ENCODE results near the gene TCTN1. TPM values are rescaled to one million over a fixed set of nuclear protein-coding genes. Genes with fewer than 3 reads are reported as not detected.
A peak's percentile ranks its signal among the peaks of the same experiment; 100 is the strongest.

Gene TCTN1
- total and polyA plus RNA-seq, 2 of the 4 experiments (the other 2 are of a cell fraction) = 11.7 to 18.8 TPM

- in situ Hi-C loops (cut with MboI; ENCODE audit: low sequenced_read_pairs) = no loop called here
- WGBS, 2 experiments (ENCODE audit: extremely low coverage in 2 of 2, insufficient read length in 1 of 2) = 31% methylated on average over 4 of the region's 20 CpGs; no CpG with 5 or more reads in 1 of the 2 experiments
- Histone ChIP-seq H3K4me1 (ENCODE audit: control insufficient read depth, insufficient read depth, low read length) (no peaks in the 10 kb centered on the region; the same call in 1 of the 2 replicates), H4K91ac (ENCODE audit: insufficient read depth, low read depth, low read length) (no peak overlapping the region), H3K27me3 (ENCODE audit: control insufficient read depth, insufficient read depth, low read length) (peaks cover 2% of the 10 kb centered on the region; the same call in 1 of the 2 replicates), H3K79me1 (ENCODE audit: low read depth in 1 of 2, low read length in 2 of 2) (no peaks in the 10 kb centered on the region), H3K9ac (ENCODE audit: low read depth, low read length) (no peak overlapping the region), H3K18ac (ENCODE audit: low read depth, low read length) (no peak overlapping the region), H4K5ac (ENCODE audit: low read depth, low read length) (no peak overlapping the region), H4K20me1 (ENCODE audit: insufficient read depth, low read length) (no peaks in the 10 kb centered on the region), H2AK5ac (ENCODE audit: low read depth, low read length) (no peak overlapping the region), H3K9me3 (ENCODE audit: control insufficient read depth, insufficient read depth, low read length) (no peaks in the 10 kb centered on the region), H3K4me2 (ENCODE audit: low read depth, low read length) (no peak overlapping the region), H2AFZ (replicated peaks; ENCODE audit: low read length, poor library complexity) (peak overlapping the region; percentile 85), H3K4ac (ENCODE audit: low read depth, low read length) (no peak overlapping the region), H3K23ac (ENCODE audit: low read depth, low read length) (no peak overlapping the region), H3K4me3 (ENCODE audit: insufficient read depth, low read depth, low read length) (no peak overlapping the region), H2BK5ac (ENCODE audit: low read depth, low read length, poor library complexity, severe bottlenecking) (no peak overlapping the region), H2BK15ac (ENCODE audit: low read depth, low read length) (no peak overlapping the region), H3K9me1 (ENCODE audit: insufficient read depth, low read length) (no peaks in the 10 kb centered on the region), H2BK120ac (ENCODE audit: low read depth, low read length) (no peak overlapping the region), H3K14ac (replicated peaks; ENCODE audit: low read depth, low read length) (no peak overlapping the region), H3K56ac (ENCODE audit: extremely low read depth, insufficient read depth, low read length) (no peak overlapping the region), H4K8ac (ENCODE audit: low read depth in 2 of 2, low read length in 2 of 2) (no peak overlapping the region), H2BK20ac (ENCODE audit: low read depth, low read length) (no peak overlapping the region), H3K27ac (ENCODE audit: insufficient read depth, low read length) (no peak overlapping the region), H2AK9ac (replicated peaks; ENCODE audit: low read depth, low read length, poor library complexity) (no peak overlapping the region), H3K36me3 (ENCODE audit: control insufficient read depth, insufficient read depth, low read length) (no peaks in the 10 kb centered on the region)
- TF ChIP-seq SMC3 (IDR thresholded peaks at IDR 0.05; ENCODE audit: low read depth, low read length) = peak; percentile 33
- TF ChIP-seq RAD21 (IDR thresholded peaks at IDR 0.05; ENCODE audit: low read length) = peak; percentile 48
- TF ChIP-seq NFE2L2 (IDR thresholded peaks at IDR 0.05; ENCODE audit: low read depth, low read length) = 0 out of 2 replicates have a peak, but pooled peaks have one; percentile 9
- TF ChIP-seq CTCF (conservative IDR thresholded peaks at IDR 0.05; ENCODE audit: low read depth, low read length) = peak; percentile 49
- no peak for TF ChIP-seq FOS (IDR thresholded peaks at IDR 0.05; ENCODE audit: low read depth, low read length)
- intact Hi-C loops (cut with micrococcal nuclease) = no loop called here
- ChIA-PET POLR2A (ENCODE audit: unreplicated experiment) (no interaction called here), CTCF (no interaction called here)
- DNase-seq = peak; percentile 59
- ATAC-seq (ENCODE audit: low read depth) = peak; percentile 80
- BruUV-seq (replicated peaks) = no TSS peak
- dilution Hi-C loops (cut with HindIII; ENCODE audit: low sequenced_read_pairs, unreplicated experiment) = no loop called here
Measured at GRCh38 chr12:110698171-110698902, 84.4 kb downstream of the TCTN1 start.

Small RNA genes lying within 50 kb of the gene (microRNA-seq; reads per million reads assigned to microRNA genes)
- gene RN7SL387P (ENCODE audit: insufficient read depth, insufficient read length) = not detected

Small RNA genes lying within 50 kb of the gene (small RNA-seq; reads per million reads assigned to genes)
- gene RN7SL387P = 0 reads per million in 5 experiments

Other genes starting within 250 kb of the TCTN1 start
- gene ANAPC7, start 210.4 kb upstream of the TCTN1 start, total RNA-seq (2012; rRNA removed) = 57.9 and 61.4 TPM in 2 replicates
- 38.7 and 46.4 TPM in 2 replicates for gene ANAPC7, start 210.4 kb upstream of the TCTN1 start, polyA plus RNA-seq (2012; rRNA removed)
- gene ARPC3, start 163.8 kb upstream of the TCTN1 start, total RNA-seq (2012; rRNA removed) = 204 and 234 TPM in 2 replicates
- 85.6 and 192 TPM in 2 replicates for gene ARPC3, start 163.8 kb upstream of the TCTN1 start, polyA plus RNA-seq (2012; rRNA removed)
- 7.7 and 24.7 TPM in 2 replicates for gene GPN3, start 145.9 kb upstream of the TCTN1 start, total RNA-seq (2012; rRNA removed)
- gene GPN3, start 145.9 kb upstream of the TCTN1 start, polyA plus RNA-seq (2012; rRNA removed) = 11.4 and 14.9 TPM in 2 replicates
- gene FAM216A, start 145.3 kb upstream of the TCTN1 start, total RNA-seq (2012; rRNA removed) = 14.0 and 18.9 TPM in 2 replicates
- 31.1 and 31.4 TPM in 2 replicates for gene FAM216A, start 145.3 kb upstream of the TCTN1 start, polyA plus RNA-seq (2012; rRNA removed)
- 102 and 150 TPM in 2 replicates for gene VPS29, start 112.0 kb upstream of the TCTN1 start, total RNA-seq (2012; rRNA removed)
- 116 and 122 TPM in 2 replicates for gene VPS29, start 112.0 kb upstream of the TCTN1 start, polyA plus RNA-seq (2012; rRNA removed)
- 0.18 and 0.56 TPM in 2 replicates for gene RAD9B, start 111.8 kb upstream of the TCTN1 start, total RNA-seq (2012; rRNA removed)
- gene RAD9B, start 111.8 kb upstream of the TCTN1 start, polyA plus RNA-seq (2012; rRNA removed) = 0.09 TPM in 2 replicates
- gene PPTC7, start 30.8 kb upstream of the TCTN1 start, total RNA-seq (2012; rRNA removed) = 4.1 and 4.7 TPM in 2 replicates
- gene PPTC7, start 30.8 kb upstream of the TCTN1 start, polyA plus RNA-seq (2012; rRNA removed) = 5.9 and 6.8 TPM in 2 replicates
- gene HVCN1, start 75.0 kb downstream of the TCTN1 start, total RNA-seq (2012; rRNA removed) = 1.4 and 2.0 TPM in 2 replicates
- 1.3 and 1.9 TPM in 2 replicates for gene HVCN1, start 75.0 kb downstream of the TCTN1 start, polyA plus RNA-seq (2012; rRNA removed)
- 126 and 169 TPM in 2 replicates for gene PPP1CC, start 128.8 kb downstream of the TCTN1 start, total RNA-seq (2012; rRNA removed)
- 59.1 and 71.0 TPM in 2 replicates for gene PPP1CC, start 128.8 kb downstream of the TCTN1 start, polyA plus RNA-seq (2012; rRNA removed)
- not detected in 2 replicates for gene CCDC63, start 232.9 kb downstream of the TCTN1 start, total RNA-seq (2012; rRNA removed)
- gene CCDC63, start 232.9 kb downstream of the TCTN1 start, polyA plus RNA-seq (2012; rRNA removed) = not detected in 2 replicates

Measured in IMR-90 (cell line).